Right atrium auricular region (tissue), 2 donors: ENCODE results near the gene CTSS. TPM values are rescaled to one million over a fixed set of nuclear protein-coding genes. Genes with fewer than 3 reads are reported as not detected.
A peak's percentile ranks its signal among the peaks of the same experiment; 100 is the strongest.

ENCODE experiments used
- DNase-seq: peaks from one replicate; pipeline ENCODE4 v3.0.0-alpha.2; 2019; ENCODE audit warnings: low spot score
- H3K27ac ChIP-seq, 2 donors: fragments of 200-600 bp; sonication (generic); 1 replicate in 1 of 2; 2 replicates in 1 of 2; pipeline ENCODE4 v1.5.1; 2016 to 2019
- H3K27me3 ChIP-seq, 2 donors: fragments of 200-600 bp; sonication (generic); one replicate each; pipeline versions ENCODE4 v1.5.1 to v1.6.0; 2017 to 2019
- H3K36me3 ChIP-seq: fragments of 200-600 bp; sonication (generic); one replicate; pipeline ENCODE4 v1.5.1; 2016
- H3K4me1 ChIP-seq, 2 donors: fragments of 200-600 bp; sonication (generic); one replicate each; pipeline versions ENCODE4 v1.5.1 to v1.6.0; 2017 to 2019
- H3K4me3 ChIP-seq, 2 donors: fragments of 200-600 bp; sonication (generic); 1 replicate in 1 of 2; 2 replicates in 1 of 2; pipeline ENCODE4 v1.5.1; 2017 to 2019; ENCODE audit warnings: mild to moderate bottlenecking in 1 of 2, moderate library complexity in 1 of 2
- H3K9me3 ChIP-seq, 2 donors: fragments of 200-600 bp; sonication (generic); one replicate each; pipeline ENCODE4 v1.5.1; 2019
- total RNA-seq, 2 donors: library from RNA; depleted of rRNA; stranded (reverse); fragments of >200 nt; gene quantifications; one replicate each; pipeline ENCODE4 v1.1.0, GENCODE V29; 2016
- TF ChIP-seq, protein P1 (sequence below), 2 donors: fragments of 200-600 bp; sonication (generic); IDR thresholded peaks; one replicate each; pipeline ENCODE4 v1.5.1; 2019; ENCODE audit warnings: antibody characterized with exemption in 2 of 2

The CTSS gene
- total RNA-seq, result 10 to 100 TPM in 1 of 2 donors, 1 to 10 TPM in 1; 7.3 to 33.2 TPM

- no peaks in the 10 kb centered on the region for H3K36me3 ChIP-seq
- DNase-seq, result no peak
- H3K4me1 ChIP-seq, result no peaks in the 10 kb centered on the region
- no peaks in the 10 kb centered on the region for H3K9me3 ChIP-seq
- peak within 1 kb of the TSS; percentile 46 to 57 for H3K27ac ChIP-seq
- no peaks in the 10 kb centered on the region for H3K27me3 ChIP-seq
- H3K4me3 ChIP-seq, result peak within 1 kb of the TSS; percentile 24 to 35
- TF ChIP-seq, protein P1, sequence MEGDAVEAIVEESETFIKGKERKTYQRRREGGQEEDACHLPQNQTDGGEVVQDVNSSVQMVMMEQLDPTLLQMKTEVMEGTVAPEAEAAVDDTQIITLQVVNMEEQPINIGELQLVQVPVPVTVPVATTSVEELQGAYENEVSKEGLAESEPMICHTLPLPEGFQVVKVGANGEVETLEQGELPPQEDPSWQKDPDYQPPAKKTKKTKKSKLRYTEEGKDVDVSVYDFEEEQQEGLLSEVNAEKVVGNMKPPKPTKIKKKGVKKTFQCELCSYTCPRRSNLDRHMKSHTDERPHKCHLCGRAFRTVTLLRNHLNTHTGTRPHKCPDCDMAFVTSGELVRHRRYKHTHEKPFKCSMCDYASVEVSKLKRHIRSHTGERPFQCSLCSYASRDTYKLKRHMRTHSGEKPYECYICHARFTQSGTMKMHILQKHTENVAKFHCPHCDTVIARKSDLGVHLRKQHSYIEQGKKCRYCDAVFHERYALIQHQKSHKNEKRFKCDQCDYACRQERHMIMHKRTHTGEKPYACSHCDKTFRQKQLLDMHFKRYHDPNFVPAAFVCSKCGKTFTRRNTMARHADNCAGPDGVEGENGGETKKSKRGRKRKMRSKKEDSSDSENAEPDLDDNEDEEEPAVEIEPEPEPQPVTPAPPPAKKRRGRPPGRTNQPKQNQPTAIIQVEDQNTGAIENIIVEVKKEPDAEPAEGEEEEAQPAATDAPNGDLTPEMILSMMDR (IDR thresholded peaks at IDR 0.05), result no peak
These were observed at the start of gene CTSS for GRCh38 chr1:150765296-150765976. Gene CTSS, minus strand, starts transcription at chr1:150765778. Its CDS starts 1,015 bp downstream, at chr1:150764763.

DNA sequence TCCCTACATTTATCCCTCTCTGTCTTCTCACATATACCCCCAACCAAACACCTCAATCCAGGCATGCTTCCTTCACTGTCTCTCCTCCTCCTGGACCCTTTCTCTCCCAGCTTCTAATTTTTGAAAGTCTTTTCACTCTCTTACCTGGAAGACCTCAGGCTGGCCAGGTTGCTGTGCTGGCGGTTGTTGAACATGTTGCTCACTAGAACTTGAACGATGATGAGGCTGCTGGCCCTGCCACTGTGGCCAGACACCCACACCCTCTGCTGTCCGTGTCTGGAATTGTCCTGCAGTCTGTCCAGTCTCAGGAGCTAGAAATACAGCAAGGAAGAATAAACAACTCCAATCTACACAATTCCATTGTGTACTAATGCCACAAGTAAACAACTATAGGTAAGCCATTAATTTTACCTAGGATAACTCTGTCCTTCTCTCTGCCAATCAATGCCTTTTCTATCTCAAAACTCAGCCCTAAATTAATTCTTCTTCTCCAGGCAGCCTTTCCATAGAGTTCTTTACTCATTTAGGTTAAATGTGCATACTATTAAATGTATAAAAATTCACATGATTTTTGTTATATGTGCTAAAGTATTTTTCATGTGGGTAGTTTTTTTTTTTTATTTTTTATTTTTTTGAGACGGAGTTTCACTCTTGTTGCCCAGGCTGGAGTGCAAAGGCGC, 47.6 kb upstream of the CTSS start:
- Histone ChIP-seq H3K27me3 (no peaks in the 10 kb centered on the region), H3K9me3 (no peaks in the 10 kb centered on the region), H3K27ac (no peak overlapping the region), H3K36me3 (peaks cover 74% of the 10 kb centered on the region), H3K4me1 (no peaks in the 10 kb centered on the region), H3K4me3 (no peak overlapping the region)
- TF ChIP-seq, protein P1 (IDR thresholded peaks at IDR 0.05), result peak; percentile 20 to 74
- DNase-seq, result peak; percentile 66

DNA sequence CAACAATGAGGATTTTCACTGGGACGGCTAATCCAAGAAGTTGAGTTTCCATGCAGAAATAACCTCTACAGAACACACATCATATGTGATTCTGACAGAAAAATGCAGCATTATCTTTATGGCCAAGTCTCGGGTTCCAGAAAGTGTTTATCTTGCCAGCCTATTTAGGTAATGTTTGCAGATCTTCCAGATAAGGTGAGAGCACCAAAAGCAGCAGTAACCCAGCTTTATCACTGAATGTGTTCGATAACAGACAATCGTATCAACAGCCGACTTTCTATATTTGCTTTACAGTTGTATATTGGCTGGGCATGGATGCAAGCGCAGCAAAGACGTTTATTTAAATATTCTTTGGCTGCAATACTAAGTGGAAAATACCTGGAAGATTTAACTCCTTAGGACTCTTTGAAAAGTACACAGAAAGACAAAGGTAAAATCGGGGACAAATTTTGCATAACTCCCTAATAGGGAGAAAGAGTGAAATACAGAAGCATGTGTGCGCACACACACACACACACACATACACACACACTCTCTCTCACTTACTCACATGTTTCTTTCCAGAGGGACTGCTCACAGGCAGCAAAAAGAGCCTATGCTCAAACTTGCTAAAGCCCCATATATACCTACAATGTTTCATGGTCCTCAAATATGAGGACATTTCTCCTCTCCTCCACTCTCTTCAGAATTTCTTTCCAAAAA, 45.5 kb upstream of the CTSS start:
- TF ChIP-seq, protein P1 (IDR thresholded peaks at IDR 0.05), result no peak
- H3K27me3 ChIP-seq, result no peaks in the 10 kb centered on the region
- no peak overlapping the region for H3K27ac ChIP-seq
- DNase-seq, result no peak
- peaks cover 53% of the 10 kb centered on the region for H3K36me3 ChIP-seq
- H3K4me3 ChIP-seq, result no peak overlapping the region
- no peaks in the 10 kb centered on the region for H3K4me1 ChIP-seq
- no peaks in the 10 kb centered on the region for H3K9me3 ChIP-seq

GRCh38 chr1:150809651-150810050, 44.1 kb upstream of the CTSS start:
- H3K9me3 ChIP-seq, result no peaks in the 10 kb centered on the region
- H3K36me3 ChIP-seq, result peaks cover 40% of the 10 kb centered on the region
- no peaks in the 10 kb centered on the region for H3K27me3 ChIP-seq
- no peaks in the 10 kb centered on the region for H3K4me1 ChIP-seq
- no peak overlapping the region for H3K27ac ChIP-seq
- DNase-seq, result no peak
- TF ChIP-seq, protein P1 (IDR thresholded peaks at IDR 0.05), result no peak
- H3K4me3 ChIP-seq, result no peak overlapping the region

GRCh38 chr1:150808846-150809245, 43.3 kb upstream of the CTSS start:
- no peaks in the 10 kb centered on the region for H3K4me1 ChIP-seq
- TF ChIP-seq, protein P1 (IDR thresholded peaks at IDR 0.05), result no peak
- no peak overlapping the region for H3K4me3 ChIP-seq
- DNase-seq, result no peak
- H3K36me3 ChIP-seq, result peaks cover 32% of the 10 kb centered on the region
- no peak overlapping the region for H3K27ac ChIP-seq
- H3K27me3 ChIP-seq, result no peaks in the 10 kb centered on the region
- no peaks in the 10 kb centered on the region for H3K9me3 ChIP-seq
